Loucy (cell line): ENCODE data around the gene NHS.

Source experiments
- EZH2phosphoT487 ChIP-seq: fragments of 200-600 bp; IDR thresholded peaks from 2 replicates; pipeline ENCODE4 v1.6.1; 2018; ENCODE audit warnings: antibody characterized with exemption, mild to moderate bottlenecking, moderate library complexity, borderline replicate concordance
- TF ChIP-seq, protein P1 (sequence below): fragments of 200-600 bp; sonication (generic); conservative IDR thresholded peaks from 2 replicates; pipeline ENCODE4 v1.5.1; 2014; ENCODE audit warnings: mild to moderate bottlenecking, antibody characterized with exemption, low read length

- TF ChIP-seq, protein P1, sequence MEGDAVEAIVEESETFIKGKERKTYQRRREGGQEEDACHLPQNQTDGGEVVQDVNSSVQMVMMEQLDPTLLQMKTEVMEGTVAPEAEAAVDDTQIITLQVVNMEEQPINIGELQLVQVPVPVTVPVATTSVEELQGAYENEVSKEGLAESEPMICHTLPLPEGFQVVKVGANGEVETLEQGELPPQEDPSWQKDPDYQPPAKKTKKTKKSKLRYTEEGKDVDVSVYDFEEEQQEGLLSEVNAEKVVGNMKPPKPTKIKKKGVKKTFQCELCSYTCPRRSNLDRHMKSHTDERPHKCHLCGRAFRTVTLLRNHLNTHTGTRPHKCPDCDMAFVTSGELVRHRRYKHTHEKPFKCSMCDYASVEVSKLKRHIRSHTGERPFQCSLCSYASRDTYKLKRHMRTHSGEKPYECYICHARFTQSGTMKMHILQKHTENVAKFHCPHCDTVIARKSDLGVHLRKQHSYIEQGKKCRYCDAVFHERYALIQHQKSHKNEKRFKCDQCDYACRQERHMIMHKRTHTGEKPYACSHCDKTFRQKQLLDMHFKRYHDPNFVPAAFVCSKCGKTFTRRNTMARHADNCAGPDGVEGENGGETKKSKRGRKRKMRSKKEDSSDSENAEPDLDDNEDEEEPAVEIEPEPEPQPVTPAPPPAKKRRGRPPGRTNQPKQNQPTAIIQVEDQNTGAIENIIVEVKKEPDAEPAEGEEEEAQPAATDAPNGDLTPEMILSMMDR: no peak
- no peak for TF ChIP-seq EZH2phosphoT487
These were observed 36.2 kb downstream of the NHS start for GRCh38 chrX:17411205-17411604.
